K562 (cell line): ENCODE results near the gene MYL12A. TPM values are rescaled to one million over a fixed set of nuclear protein-coding genes. Genes with fewer than 3 reads are reported as not detected.

Experiments used
- AFF1 ChIP-seq, 2 experiments: fragments of 450-650 bp; IDR thresholded peaks; 2 replicates each; pipeline ENCODE4 v1.6.1; 2018; ENCODE audit warnings: mild to moderate bottlenecking in 2 of 2, low read depth in 1 of 2; ENCODE audit not compliant: partially characterized antibody in 2 of 2
- ARID3A ChIP-seq: IDR thresholded peaks from 2 replicates; pipeline ENCODE4 v1.6.1; 2012; ENCODE audit warnings: low read depth, low read length, improper control_type of control experiment, borderline replicate concordance
- C11orf30 ChIP-seq: fragments of 450-650 bp; IDR thresholded peaks from 2 replicates; pipeline ENCODE4 v1.6.1; 2016; ENCODE audit warnings: low read depth, mild to moderate bottlenecking
- CREB1 ChIP-seq, 2 experiments: sonication (generic) in 1 of 2; formaldehyde crosslinking in 1 of 2; IDR thresholded peaks; 2 replicates each; pipeline versions ENCODE4 v1.6.1 to v1.8.0; 2012 to 2022; ENCODE audit warnings: inconsistent platforms in 1 of 2, mild to moderate bottlenecking in 1 of 2, missing genetic modification reagents in 1 of 2, moderate library complexity in 1 of 2
- GATA2 ChIP-seq: sonication (generic); formaldehyde crosslinking; IDR thresholded peaks from 2 replicates; pipeline ENCODE4 v1.4.0; 2020; ENCODE audit warnings: mild to moderate bottlenecking, missing genetic modification reagents
- MAFK ChIP-seq: IDR thresholded peaks from 2 replicates; pipeline ENCODE4 v1.6.1; 2011; ENCODE audit warnings: low read length, improper control_type of control experiment
- MAX ChIP-seq: sonication (generic); formaldehyde crosslinking; IDR thresholded peaks from 2 replicates; pipeline ENCODE4 v1.9.0; 2022; ENCODE audit warnings: mild to moderate bottlenecking, missing genetic modification reagents
- MED1 ChIP-seq: sonication (generic); formaldehyde crosslinking; IDR thresholded peaks from 2 replicates; pipeline ENCODE4 v1.8.1; 2023; ENCODE audit warnings: missing genetic modification reagents, borderline replicate concordance
- NFATC3 ChIP-seq: fragments of 450-650 bp; IDR thresholded peaks from 2 replicates; pipeline ENCODE4 v1.6.1; 2017; ENCODE audit warnings: mild to moderate bottlenecking
- PKNOX1 ChIP-seq: fragments of 450-650 bp; IDR thresholded peaks from 2 replicates; pipeline ENCODE4 v1.6.1; 2016
- SMAD4 ChIP-seq: fragments of 250-450 bp; sonication (Bioruptor Pico); conservative IDR thresholded peaks from 2 replicates; pipeline ENCODE4 v1.8.0; 2021; ENCODE audit warnings: inconsistent platforms, mild to moderate bottlenecking, moderate library complexity
- SMC3 ChIP-seq: conservative IDR thresholded peaks from 2 replicates; pipeline ENCODE4 v1.6.1; 2011; ENCODE audit warnings: low read depth, low read length, improper control_type of control experiment; ENCODE audit not compliant: insufficient read depth
- SP2 ChIP-seq: IDR thresholded peaks from 2 replicates; pipeline ENCODE4 v1.6.1; 2011; ENCODE audit warnings: mild to moderate bottlenecking, low read depth, low read length, moderate library complexity; ENCODE audit not compliant: poor library complexity, severe bottlenecking; ENCODE audit errors: extremely low read depth
- ZNF518B ChIP-seq: fragments of 250-450 bp; sonication (Bioruptor Pico); IDR thresholded peaks from 2 replicates; pipeline ENCODE4 v1.5.0; 2021; ENCODE audit warnings: mild to moderate bottlenecking, moderate library complexity
- ZNF785 ChIP-seq: fragments of 250-450 bp; sonication (Bioruptor Pico); IDR thresholded peaks from 2 replicates; pipeline ENCODE4 v1.4.0; 2020; ENCODE audit warnings: mild to moderate bottlenecking
- polyA plus RNA-seq, 8 experiments: library from polyadenylated mRNA; depleted of rRNA in 4 of 8; stranded (reverse) in 5 of 8; unstranded in 3 of 8; fragments of >200 nt; fragmentation: Nextera tagmentation in 2 of 8; fragmentation: Illumina TruSeq in 1 of 8; extraction: Ambion mirVana in 2 of 8; extraction: Trizol in 1 of 8; gene quantifications; 2 replicates each; pipeline versions ENCODE4 v1.2.1 to v1.2.3, GENCODE V29; 2011 to 2014; ENCODE audit warnings: inconsistent platforms in 1 of 8, missing spikeins in 1 of 8
- total RNA-seq, 7 experiments: library from RNA; depleted of rRNA in 6 of 7; stranded (reverse); fragments of >200 nt in 6 of 7; fragmentation: Illumina TruSeq in 2 of 7; extraction: Trizol in 2 of 7; gene quantifications; 2 replicates each; pipeline versions ENCODE4 v1.2.1 to v1.2.3, GENCODE V29; 2011 to 2021; ENCODE audit warnings: low replicate concordance in 1 of 7

The MYL12A gene
- total and polyA plus RNA-seq, 9 of the 15 experiments (the other 6 are each of a cell fraction or from before 2014, with no cell fraction given) = 308 to 1,031 (median 559) TPM

GRCh38 chr18:3281456-3282400 is 34.1 kb downstream of the MYL12A start (continued):
- TF ChIP-seq ZNF518B (CRISPR knock-in tag) = no peak
- peak; percentile 96 for TF ChIP-seq ARID3A
- no peak for TF ChIP-seq SP2
- TF ChIP-seq PKNOX1 = peak; percentile 47; the same call in 1 of the 2 replicates
- no peak for TF ChIP-seq SMAD4
- 0 out of 2 replicates have a peak, but pooled peaks have one; percentile 15 for TF ChIP-seq MAFK
- TF ChIP-seq GATA2 (CRISPR knock-in tag) = no peak
- TF ChIP-seq MAX (CRISPR knock-in tag) = no peak
- no peak for TF ChIP-seq CREB1 (IDR thresholded peaks at IDR 0.05)
- TF ChIP-seq CREB1 (CRISPR knock-in tag; IDR thresholded peaks at IDR 0.05) = no peak
- peak; percentile 81 for TF ChIP-seq SMC3
- TF ChIP-seq C11orf30 = 0 out of 2 replicates have a peak, but pooled peaks have one; percentile 3
- TF ChIP-seq MED1 (CRISPR knock-in tag) = no peak
- peak in 1 of 2 experiments; percentile 72 for TF ChIP-seq AFF1 (IDR thresholded peaks at IDR 0.05; ENCODE audit: low read depth in 1 of 2, partially characterized antibody in 2 of 2)
- no peak for TF ChIP-seq ZNF785 (CRISPR knock-in tag)
- TF ChIP-seq NFATC3 = no peak
